GM18520 (cell line): ENCODE measurements around the gene ARHGAP26.

Experiments
- ATAC-seq: cut with Tn5 transposase; IDR thresholded peaks from one replicate; pipeline ENCODE4 v1.9.1; 2021; ENCODE audit not compliant: unreplicated experiment

Gene ARHGAP26

DNA sequence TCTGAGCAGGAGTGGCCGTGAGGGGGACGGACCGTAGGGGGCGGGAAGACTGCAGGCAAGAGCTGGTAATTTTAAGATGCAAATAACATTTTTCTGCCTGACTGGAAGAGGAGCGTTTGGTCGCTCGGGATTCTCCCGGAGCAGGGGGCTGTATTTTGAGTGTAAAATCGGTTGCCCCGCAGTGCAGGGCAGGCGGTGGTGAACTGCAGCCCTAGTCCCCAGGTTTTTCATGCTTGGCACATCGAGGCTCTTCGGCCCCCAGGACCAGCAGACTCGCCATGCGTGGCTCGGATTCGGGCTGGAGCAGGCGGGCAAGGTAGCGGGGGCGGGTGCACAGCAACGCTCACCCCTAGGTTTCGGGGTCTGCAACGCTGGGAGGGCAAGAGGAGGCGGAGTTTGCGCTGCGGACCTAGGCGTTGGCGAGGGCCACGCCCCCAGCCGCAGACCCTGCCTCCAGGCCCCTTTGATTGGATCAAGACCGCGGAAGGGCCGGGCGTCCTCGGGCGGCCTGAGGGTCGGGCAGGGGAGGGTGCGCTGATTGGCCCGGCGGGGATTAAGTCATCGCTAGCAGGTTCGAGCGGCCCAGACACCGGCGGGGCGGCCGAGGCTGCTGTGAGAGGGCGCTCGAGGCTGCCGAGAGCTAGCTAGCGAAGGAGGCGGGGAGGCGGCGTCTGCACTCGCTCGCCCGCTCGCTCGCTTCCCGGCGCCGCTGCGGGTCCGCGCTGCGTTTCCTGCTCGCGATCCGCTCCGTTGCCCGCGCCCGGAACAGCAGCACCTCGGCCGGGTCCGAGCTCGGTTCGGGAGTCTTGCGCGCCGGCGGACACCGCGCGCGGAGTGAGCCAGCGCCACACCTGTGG, at the start of gene ARHGAP26:
Gene ARHGAP26, plus strand, starts transcription at position 585 of the 857 bp plus-strand sequence. CDS start 385 bp downstream, outside the sequence.
- peak; percentile 98 for ATAC-seq

- ATAC-seq: no peak
These were observed 49.4 kb upstream of the ARHGAP26 start for GRCh38 chr5:142720641-142721271.

DNA sequence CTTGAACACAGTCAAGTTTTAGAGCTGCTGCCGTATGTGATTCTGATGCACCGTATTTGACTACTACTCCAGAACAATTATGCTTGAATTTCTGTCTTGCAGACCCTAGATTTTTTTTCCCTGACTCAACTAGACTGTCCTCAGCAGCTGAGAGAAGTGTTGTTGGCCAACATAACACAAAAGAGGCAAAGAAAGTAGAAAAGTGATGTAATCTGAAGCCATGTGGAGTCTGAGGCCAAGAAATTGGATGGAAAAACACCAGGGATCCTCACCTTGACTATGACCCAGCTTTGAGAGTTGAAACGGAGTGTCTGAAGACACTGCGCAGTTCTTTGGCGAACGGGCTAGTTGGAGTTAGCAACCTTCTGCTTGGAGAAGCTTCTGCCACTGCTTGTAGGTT, 48.0 kb upstream of the ARHGAP26 start:
- no peak for ATAC-seq

DNA sequence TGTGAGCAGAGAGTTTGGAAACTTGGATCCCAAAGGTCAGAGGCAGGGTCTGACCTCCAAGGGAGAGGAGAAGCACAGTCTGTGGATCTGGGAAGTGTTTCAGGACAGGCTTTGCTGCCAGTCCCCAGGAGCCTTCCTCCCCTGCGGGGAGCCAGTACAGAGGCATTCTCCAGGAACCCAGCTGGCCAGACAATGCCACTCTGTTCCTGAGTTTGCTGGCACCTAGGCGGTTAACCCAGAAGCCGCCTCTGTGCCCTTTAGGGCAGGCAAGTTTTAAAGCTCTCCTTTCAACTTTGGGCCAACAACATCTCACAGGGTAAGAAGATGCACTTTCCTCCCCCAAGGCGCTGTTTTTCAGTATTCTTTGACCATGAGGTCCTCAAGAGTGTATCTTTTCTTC, 47.3 kb upstream of the ARHGAP26 start:
- no peak for ATAC-seq

GRCh38 chr5:142724821-142725220, 45.4 kb upstream of the ARHGAP26 start:
- no peak for ATAC-seq

- no peak for ATAC-seq
These were observed 44.7 kb upstream of the ARHGAP26 start for GRCh38 chr5:142725231-142726187.

DNA sequence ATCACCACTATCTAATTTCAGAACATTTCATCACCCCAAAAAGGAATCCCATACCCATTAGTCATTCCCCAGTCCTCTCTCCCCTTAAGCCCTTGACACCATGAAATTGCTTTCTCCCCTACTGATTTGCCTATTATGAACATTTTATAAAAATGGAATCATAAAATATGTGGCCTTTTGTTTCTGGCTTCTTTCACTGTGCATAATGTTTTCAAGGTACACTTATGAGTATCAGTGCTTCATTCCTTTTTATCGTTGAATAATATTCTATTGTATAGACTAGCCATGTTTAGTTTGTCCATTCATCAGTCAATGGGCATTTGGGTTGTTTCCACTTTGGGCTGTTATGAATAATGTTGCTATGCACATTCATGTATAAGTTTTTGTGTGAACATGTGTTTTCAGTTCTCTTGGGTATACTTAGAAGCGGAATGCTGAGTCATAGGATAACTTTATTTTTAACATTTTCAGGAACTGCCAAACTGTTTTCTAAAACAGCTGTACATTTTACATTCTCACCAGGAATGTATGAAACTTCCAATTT, 43.9 kb upstream of the ARHGAP26 start:
- no peak for ATAC-seq

DNA sequence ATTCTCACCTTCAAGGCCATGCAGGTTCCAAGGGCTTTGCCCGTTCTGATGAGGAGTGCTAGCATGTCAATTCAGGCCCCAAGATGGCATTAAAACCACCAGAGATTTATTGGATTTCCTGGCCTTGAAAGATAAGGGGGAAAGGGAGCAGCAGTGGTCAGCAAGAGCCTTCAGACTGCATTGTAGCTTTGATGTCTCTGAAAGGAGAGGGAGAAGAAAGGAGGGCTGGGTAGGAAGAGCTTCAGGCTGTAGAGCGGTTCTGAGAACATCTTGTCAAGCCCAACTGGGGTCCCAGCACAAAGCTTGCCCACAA, 42.5 kb upstream of the ARHGAP26 start:
- no peak for ATAC-seq

GRCh38 chr5:142735323-142736246, 34.6 kb upstream of the ARHGAP26 start:
- ATAC-seq: no peak

DNA sequence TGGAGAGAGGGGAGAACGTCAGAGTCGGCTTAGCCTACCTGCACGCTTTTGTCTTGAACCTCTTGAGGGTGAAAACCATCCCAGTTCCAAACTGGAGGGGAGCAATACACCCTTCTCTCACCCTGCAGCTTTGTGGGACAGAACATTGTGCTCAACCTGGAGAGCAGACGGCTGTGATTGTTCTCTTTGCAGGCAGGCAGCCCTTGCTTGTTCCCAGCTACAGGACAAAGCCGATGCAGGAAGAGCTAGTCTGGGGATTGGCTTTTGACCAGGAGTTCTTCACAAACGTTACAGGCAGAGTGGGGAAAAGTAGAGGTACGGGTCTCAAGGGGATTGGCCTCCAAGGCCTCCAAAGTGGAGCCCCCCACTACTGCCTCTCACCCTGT, 33.9 kb upstream of the ARHGAP26 start:
- no peak for ATAC-seq

GRCh38 chr5:142737179-142737578, 33.0 kb upstream of the ARHGAP26 start:
- no peak for ATAC-seq

- ATAC-seq: no peak
These were observed 29.5 kb upstream of the ARHGAP26 start for GRCh38 chr5:142740474-142741242.

- ATAC-seq: no peak
These were observed 26.4 kb upstream of the ARHGAP26 start for GRCh38 chr5:142743592-142744441.

GRCh38 chr5:142745268-142745667, 24.9 kb upstream of the ARHGAP26 start:
- ATAC-seq: no peak

DNA sequence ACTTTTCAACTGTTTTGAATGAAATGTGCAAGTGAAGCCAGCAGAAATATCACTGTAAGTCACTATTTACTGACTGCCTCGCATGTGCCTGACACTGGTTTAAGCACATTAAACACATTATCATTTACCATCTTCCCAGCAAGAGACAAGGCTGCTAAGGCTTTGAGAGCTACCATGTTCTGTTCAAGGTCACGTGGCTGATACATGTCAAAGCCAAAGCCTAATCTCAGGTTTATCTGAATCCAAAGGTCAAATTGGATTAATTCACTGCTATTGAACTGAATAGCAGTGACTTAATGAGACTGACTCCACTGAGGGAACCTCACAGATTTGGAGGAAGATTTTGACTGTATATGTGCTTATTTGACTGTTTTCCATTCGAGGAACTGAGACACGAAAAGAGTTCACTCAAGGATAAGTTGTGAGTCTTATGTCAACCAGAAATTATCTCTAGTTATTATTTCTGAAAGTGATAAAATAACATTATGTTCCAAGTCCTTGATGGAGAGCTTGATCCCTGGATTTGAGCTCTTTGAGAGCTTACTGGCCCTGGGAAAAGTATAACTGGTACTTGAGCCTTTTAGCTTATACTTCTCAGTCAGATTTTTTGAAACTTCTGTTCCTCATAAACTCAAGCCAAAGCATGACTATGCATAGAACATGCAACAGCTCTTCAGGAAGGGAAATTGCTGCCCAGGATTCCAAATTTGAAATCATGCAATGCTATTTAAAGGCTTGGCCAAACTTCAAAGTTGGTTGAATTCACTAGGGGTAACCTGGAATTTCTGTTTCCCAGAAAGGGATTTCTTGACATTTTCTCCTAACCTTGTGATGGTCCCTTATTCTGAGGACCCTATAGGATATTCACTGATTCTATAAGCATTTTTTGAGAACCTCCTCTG, 23.4 kb upstream of the ARHGAP26 start:
- no peak for ATAC-seq

- no peak for ATAC-seq
These were observed 22.0 kb upstream of the ARHGAP26 start for GRCh38 chr5:142748132-142748531.

- ATAC-seq: no peak
These were observed 21.5 kb upstream of the ARHGAP26 start for GRCh38 chr5:142748568-142749249.
